Measurements from ENCODE around the gene NAP1L3.

The NAP1L3 gene

GRCh38 chrX:93660575-93660974 is 12.8 kb downstream of the NAP1L3 start:
- Mint-ChIP-seq H3K4me1 (no peaks in the 10 kb centered on the region), H3K27me3 (ENCODE audit: low read depth) (no peaks in the 10 kb centered on the region), H3K9me3 (no peaks in the 10 kb centered on the region), H3K36me3 (ENCODE audit: low read depth) (no peaks in the 10 kb centered on the region), H3K4me3 (no peak overlapping the region), H3K27ac (no peak overlapping the region)
- no peak for TF ChIP-seq CTCF (IDR thresholded peaks at IDR 0.05; ENCODE audit: unreplicated experiment in 3 of 3)

- Mint-ChIP-seq H3K27ac (no peak overlapping the region), H3K9me3 (peaks cover 16% of the 10 kb centered on the region), H3K4me3 (no peak overlapping the region), H3K27me3 (ENCODE audit: low read depth) (no peaks in the 10 kb centered on the region), H3K4me1 (no peaks in the 10 kb centered on the region), H3K36me3 (ENCODE audit: low read depth) (no peaks in the 10 kb centered on the region)
- no peak for TF ChIP-seq CTCF (IDR thresholded peaks at IDR 0.05; ENCODE audit: unreplicated experiment in 3 of 3)
These were observed 24.0 kb downstream of the NAP1L3 start for GRCh38 chrX:93649381-93649780.

GRCh38 chrX:93637591-93637990 is 35.8 kb downstream of the NAP1L3 start:
- Mint-ChIP-seq H3K27me3 (ENCODE audit: low read depth) (no peaks in the 10 kb centered on the region), H3K9me3 (peaks cover 10% of the 10 kb centered on the region), H3K4me3 (no peak overlapping the region), H3K27ac (no peak overlapping the region), H3K4me1 (no peaks in the 10 kb centered on the region), H3K36me3 (ENCODE audit: low read depth) (no peaks in the 10 kb centered on the region)
- TF ChIP-seq CTCF (IDR thresholded peaks at IDR 0.05; ENCODE audit: unreplicated experiment in 3 of 3), result no peak
